ENCODE data around the gene LRIG1.
"Not testable (repeated sequence)": the region's sequence is repeated elsewhere in the genome, so short reads cannot be mapped to it uniquely, and the experiment has no call there.

LRIG1 gene

DNA sequence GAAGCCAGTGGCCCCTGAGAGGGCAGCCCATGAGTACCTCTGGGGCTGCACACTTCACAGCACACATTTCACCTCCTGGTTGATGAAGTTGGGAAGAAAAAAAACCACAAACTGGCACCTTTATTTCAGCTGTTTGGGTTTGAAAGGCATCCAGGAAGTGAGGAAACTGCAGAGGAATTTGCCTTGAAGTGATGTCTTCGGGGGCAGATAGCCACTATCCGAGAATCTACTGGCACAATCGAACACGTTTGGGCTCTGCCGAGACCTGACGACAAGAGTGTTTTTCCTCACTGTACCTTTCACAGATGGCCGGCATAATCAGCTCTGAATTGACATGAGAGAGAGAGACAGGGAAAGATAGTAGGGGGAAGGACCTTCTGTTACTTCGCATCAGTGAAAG is 59.7 kb downstream of the LRIG1 start:
- no peak for DNase-seq

DNA sequence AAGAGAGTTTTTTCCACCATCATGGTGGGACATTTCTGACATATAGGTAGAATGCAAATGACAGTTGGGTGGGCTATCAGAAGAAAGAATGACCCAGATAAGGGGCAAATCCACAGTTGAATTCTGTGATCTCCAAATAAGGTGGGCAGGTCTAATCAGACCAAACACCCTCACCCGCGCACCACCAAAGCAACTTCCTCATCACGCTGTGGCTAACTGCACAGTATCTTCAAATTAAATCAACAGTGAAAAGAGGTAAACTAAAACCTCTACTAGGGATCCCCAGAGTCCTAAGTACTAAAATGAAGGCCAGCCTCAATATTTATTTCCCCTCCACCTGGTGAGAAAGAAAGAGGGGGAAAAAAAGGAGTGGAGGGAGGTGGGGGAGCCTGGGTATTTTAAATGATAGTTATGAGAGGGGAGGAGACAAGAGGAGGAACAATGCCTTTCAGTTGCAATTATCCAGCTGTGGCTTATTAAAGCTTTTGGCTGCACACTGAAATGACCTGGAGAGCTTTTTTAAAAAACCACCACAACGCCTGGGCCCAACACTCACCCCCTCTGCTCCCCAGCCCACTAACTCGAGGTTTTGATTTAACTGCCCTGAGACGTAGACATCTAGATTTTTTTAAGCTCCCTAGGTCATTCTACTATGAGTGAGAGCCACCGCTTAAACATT is 61.0 kb downstream of the LRIG1 start:
- DNase-seq, result no peak

DNA sequence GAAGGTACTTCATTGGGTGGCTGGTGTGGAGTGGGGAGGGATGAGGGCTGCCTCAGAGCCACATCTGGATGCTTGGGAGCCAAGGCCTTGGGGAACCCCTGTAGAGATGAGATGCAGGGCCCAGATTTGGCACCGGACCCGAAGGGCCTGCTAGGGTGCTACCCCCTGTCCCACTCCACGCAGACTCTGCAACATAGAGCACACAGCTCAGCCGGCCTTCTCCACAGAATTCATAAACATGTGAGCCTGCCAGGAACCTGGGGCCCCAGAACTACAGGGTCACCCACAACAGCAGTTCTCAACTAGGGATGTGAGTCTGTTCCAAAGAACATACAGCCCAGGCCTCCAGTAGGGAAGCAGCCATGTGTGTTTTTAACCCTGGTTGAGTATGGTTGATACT is 62.8 kb downstream of the LRIG1 start:
- no peak for DNase-seq

DNA sequence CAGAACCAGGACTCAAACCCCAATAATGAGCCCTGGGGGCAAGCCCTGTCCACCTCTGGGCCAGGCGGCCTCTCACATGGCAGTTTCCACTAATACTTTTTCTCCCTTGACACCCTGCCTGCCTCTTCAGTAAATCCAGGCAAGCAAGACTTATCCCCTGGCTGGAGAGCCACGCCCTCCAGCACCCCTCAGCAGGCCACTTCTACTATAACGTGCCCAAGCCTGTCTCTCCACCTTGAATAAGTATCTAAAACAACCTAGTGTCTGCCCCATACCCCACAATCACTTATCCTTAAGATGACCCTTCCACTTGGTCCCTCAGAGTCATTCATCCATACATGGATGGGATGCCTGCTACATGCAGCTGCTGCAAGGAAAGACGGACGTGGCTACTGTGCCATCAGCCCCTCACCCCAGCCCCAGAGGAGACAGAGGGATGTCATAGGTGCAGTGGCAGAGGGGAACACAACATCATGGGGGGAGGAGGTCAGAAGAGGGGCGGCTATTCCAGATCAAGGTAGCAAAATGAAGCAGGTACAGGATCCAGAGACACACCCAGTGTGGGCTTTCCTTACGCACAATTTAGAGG is 63.4 kb downstream of the LRIG1 start:
- no peak for DNase-seq

DNA sequence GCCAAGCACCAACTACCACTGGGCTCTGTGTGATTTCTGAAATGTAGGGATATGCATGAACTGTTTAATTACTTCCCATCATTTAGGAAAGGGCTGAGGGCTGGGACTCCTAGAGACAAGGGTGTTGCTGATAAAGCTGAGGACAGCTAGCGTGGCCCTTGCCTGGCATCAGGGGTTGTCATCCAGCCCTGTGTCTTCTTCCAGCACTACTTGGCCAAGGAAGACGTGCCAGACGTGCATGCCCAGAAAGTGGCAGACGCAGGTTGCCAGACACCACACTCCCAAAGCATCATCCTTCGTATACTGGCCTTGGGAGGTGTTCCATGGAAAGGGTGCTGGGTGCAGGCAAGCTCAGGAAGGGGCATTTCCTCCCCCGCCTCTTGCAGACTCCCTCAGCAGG is 64.8 kb downstream of the LRIG1 start:
- no peak for DNase-seq

DNA sequence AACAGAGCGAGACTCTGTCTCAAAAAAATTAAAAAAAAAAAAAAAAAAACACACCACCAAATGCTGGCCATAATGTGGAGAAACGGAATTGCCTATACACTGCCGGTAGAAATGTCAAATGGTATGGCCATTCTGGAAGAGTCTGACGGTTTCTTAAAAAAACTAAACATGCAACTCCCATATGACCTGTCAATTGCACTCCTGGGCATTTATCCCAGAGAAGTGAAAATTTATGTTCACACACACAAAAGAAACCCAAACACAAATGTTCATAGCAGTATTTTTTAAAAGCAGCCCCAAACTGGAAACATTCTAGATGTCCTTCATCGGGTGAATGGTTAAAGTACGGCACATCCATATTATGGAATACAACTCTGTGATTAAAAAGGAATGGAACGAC is 66.1 kb downstream of the LRIG1 start:
- DNase-seq, result no peak

DNA sequence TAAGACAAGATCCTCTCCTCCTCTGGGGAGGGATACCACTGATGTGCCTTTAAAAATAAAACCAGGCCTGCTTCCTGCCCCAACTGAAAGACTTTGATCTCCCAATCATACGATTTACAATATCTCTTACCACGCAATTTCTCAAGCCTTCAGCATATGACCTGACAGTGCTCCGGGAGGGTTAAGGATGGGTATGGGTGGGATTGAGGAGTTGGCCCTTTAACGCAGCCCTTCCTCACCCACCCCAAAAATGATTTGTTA is 67.4 kb downstream of the LRIG1 start:
- no peak for DNase-seq

DNA sequence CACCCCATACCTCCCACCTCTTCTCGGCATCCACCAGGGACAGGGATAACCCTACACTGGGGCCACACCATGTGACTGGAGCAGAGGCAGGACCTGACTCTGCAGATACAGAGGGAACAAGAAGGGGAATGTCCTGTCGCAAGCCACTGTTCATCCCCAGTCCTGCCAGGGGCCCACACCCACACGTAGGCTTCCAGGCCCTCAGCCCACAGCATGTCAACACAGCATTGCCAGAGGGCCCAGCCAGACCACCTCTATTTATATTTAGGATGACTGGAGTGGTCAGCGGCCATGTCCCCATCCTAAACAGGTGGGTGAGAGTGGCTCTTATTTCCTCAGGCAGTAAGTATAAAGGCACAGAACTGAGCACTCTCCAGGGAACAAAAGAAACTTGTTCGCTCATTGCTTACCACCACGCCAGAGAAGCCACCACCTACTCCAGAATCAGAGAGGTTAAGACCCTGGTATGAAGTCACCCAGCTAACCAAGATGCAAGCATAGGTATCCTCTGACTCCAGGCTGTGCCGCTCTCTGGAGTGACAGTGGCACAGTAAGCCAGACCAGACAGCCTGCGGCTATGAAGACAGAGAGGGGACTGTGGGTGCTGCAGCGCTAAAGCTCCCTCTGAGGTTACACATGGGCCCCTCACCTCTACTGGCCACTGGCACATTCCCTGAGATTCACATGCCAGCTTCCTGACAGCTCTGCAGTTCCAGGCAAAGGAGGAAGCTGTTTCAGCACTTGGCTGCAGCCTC is 67.9 kb downstream of the LRIG1 start:
- no peak for DNase-seq

DNA sequence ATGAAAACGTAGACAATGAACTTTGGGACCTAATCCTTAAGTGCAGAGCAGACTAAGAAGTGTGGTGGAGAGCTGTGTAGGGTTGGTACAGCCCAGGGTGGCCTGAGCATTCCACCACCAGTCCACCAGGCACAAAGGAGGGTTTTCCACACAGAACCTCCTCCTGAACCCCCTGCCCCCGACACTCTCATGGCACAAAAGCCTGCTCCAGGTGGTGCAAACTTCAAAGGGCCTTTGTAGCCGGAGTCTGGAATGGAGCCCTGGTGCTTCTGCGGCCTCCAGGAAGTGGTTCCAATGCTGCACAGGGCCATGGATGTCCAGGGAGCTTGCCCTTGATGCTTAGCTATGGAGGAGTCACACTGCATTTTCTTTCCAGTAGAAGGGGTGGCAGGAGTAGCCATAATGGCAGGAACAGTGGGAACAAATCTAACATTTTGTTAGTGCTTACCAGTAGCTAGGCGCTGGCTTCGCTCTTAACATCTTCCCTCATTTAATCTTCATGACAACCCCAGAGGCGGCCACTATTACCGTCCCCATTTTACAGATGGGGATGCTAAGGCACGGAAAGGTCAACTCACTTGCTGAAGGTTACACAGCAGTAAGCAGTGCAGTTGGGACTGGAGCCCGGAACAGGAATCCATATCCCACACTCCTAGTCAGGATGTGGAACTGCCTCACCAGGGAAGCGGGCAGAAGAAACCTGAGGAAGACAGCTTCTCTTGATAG is 68.6 kb downstream of the LRIG1 start:
- no peak for DNase-seq

DNA sequence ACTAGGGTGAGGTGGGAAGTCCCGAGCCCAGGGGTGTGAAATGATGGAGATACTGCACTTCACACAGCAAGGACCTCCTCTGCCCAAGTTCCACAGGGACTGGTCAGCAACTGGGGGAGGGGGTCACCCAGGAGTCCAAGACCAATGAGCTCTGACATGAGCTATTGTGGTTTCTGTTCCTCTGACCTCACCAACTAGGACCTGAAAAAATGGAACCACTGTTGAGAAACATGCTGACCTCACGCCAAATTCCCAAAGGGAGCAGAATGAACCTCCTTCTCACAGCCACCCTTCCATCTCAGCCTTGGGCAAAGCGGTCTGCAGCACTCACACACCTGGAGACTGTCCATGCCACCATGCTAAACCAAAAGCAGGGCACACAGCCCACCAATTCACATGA is 69.3 kb downstream of the LRIG1 start:
- no peak for DNase-seq

DNA sequence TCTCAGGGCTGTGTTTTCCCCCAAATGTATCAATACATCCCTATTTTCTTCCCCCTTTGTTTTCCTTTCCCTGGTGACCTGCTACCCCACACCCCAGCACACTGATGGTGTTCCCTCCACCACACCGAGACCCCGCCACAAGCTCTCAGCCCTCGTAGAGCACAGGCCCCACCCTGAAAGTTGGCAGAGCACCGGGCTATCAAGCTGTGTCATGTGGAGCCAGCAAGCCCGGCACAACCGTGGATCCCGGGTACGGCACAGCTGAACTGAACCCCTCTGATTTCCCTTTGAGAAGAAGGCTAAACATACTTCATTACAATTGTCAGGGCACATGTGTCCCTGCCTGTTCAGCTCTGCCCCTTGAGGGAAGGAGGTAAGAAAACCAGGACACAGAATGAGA is 69.9 kb downstream of the LRIG1 start:
- DNase-seq, result no peak

DNA sequence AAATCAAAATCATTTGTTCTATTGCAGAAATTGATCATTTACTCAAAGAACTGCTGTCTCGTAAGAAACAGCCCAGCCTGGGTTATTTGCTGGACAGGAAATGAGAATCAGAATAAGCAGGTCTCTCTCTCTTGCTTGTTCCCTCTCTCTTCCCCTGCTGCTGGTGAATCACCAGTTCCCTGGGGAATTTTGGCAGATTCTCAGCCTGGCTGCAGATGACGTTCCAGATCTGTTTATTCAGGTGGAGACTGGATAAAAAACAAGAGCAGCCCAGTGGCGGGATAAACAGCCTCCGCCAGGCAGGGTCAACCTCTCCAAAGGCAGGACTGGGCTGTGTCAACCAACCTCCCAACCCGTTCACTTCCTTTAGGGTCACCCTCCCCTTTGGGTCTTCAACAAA is 72.1 kb downstream of the LRIG1 start:
- DNase-seq, result no peak

DNA sequence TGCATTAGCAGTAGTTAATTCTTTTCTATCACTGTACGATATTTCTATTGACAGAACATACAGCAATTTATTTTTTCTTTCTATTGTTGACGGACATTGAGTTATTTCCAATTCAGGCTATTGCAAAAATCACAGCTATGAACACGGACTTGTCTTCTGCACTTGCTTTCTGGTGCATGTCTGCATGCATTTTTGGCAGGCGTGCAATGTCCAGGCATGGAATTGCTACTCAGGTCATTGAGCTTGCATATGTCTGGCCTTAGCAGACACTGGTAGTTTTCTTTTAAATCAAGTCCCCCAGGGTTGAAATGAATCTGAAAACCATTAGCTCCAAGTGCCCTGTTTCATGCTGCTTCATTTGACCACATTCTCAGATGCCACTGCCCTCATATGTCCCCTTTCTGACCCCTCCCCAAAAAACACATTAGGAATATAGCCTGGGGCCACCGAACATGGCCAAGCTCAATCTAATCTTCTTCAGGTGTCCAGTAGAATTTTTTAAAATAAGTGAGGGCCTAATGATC is 72.8 kb downstream of the LRIG1 start:
- DNase-seq, result no peak

DNA sequence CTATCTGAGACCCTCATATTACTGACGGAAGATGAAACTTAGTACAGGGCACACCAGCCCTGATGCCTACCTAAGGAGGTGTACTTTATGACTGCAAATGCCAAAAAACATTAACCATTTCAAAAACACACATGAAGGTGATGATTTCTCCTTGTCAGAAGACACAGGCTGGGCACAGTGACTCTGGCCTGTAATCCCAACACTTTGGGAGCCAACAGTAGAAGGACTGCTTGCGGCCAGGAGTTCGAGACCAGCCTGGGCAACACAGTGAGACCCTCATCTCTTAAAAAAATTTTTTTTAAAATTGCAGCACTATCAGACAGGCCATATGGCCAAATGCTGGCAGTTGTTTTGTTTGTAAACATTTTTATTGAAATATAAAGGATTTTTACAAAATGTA is 73.5 kb downstream of the LRIG1 start:
- no peak for DNase-seq

DNA sequence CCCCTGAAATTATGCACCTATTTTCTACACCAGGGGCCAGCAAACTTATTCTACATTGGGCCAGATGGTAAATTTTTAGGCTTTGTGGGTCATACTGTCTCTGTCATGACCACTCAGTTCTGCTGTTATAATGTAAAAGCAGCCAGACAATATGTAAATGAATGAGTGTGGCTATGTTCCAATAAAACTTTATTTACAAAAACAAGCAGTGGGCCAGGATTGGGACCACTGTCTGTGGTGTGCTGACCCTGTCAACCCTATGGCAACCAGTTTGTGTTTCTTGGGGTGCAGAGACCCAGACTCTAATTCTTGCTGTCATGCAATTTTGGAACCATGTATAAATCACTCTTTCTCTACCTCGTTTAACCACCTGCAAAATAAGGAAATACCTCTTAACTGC is 74.7 kb downstream of the LRIG1 start:
- no peak for DNase-seq

DNA sequence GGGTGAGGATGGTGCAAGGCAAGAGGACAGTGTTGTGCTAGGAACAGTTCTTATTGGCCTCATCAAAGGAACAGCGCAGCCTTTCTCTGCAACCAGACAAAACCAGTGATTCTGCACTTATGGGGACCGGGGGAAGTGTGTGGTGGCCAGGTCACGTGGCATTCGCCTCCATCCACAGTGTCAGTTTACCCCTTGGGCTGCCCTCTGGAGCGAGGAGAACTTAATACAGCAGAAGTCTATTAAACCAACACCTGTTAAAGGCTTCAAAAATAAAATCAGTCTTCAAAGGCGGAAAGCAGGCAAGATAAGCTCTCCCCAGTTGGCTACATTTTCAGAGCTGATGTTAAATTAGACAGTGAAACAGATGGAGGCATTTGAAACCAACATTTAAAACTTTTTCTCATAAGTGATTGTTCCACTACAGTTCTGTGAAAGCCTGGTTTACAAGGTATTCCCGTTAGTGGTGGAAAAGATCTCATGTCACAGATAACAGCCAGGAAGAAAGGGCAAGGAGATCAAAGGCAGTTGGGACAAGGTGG is 75.2 kb downstream of the LRIG1 start:
- no peak for DNase-seq

DNA sequence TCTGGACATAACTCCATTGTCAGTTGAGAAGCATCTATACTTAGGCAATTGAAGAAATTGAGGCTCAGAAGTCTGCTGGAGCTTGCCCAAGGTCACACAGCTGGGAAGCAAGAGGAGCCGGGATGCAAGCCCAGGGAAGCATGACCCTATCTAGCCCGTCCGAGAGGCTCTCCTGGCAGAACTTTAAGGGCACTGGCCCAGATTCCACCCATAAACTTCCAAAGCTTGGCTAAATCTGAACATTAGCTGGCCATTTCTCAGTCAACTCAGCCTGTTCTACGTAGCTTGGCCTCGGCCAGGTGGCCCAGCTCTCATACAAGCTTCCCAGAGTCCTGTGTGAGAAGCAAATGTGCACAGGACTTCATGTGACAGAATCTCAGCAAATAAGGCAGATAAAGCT is 75.8 kb downstream of the LRIG1 start:
- no peak for DNase-seq

DNA sequence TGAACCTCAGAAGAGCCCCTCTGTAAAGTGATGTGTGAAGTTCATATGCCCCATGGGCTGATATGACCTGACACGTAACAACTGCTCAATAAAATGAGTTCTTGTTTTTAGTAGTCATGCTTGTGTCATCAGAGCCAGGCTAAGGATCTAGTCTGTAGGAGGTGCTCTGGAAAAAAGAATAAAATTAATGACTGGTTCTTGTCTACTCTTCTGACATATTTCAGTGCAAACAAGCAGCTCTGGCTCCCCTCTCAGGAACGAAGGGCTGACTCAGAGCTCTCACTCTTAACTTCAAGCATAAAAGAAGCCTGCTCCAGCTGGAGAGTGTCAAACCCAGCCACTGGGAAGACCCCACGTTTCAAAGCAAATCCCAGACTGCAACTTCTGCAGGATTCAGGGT is 77.0 kb downstream of the LRIG1 start:
- no peak for DNase-seq

DNA sequence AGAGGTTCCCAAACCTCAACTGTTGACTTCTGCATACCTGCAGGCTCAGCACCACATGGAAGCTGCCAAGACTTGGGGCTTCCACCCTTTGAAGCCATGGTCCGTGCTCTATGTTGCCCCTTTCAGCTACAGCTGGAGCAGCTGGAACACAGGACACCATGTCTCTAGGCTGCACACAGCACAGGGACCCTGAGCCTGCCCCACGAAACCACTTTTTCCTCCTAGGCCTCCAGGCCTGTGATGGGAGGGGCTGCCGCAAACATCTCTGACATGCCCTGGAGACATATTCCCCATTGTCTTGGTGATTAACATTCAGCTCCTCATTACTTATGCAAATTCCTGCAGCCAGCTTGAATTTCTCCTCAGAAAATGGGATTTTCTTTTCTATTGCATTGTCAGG is 78.9 kb downstream of the LRIG1 start:
- DNase-seq, result not testable (repeated sequence)

DNA sequence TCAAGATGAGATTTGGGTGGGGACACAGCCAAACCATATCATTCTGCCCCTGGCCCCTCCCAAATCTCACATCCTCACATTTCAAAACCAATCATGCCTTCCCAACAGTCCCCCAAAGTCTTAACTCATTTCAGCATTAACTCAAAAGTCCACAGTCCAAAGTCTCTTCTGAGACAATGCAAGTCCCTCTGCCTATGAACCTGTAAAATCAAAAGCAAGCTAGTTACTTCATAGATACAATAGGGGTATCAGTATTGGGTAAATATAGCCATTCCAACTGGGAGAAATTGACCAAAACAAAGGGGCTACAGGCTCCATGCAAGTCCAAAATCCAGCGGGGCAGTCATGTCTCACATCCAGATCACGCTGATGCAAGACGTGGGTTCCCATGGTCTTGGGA is 79.7 kb downstream of the LRIG1 start:
- not testable (repeated sequence) for DNase-seq

DNA sequence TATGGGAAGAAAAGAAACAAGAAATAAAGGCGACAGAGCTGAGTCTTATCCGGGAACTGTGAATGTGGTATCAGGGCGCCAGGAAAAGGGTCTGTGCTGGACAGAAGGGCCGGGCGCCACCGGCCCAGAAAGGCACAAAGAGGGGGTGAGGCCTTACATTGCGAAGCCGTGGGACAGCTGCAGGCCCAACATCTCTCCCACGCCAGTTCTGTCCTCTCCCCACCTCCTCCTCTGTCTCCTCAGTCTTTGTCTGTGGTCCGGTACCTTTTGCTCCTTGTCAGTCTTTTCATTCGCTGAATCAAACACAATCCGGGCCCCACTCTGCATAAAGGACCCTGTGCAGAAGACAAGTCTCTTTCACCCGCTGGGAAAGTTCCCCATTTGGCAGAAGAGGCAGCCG is 81.8 kb downstream of the LRIG1 start:
- no peak for DNase-seq

DNA sequence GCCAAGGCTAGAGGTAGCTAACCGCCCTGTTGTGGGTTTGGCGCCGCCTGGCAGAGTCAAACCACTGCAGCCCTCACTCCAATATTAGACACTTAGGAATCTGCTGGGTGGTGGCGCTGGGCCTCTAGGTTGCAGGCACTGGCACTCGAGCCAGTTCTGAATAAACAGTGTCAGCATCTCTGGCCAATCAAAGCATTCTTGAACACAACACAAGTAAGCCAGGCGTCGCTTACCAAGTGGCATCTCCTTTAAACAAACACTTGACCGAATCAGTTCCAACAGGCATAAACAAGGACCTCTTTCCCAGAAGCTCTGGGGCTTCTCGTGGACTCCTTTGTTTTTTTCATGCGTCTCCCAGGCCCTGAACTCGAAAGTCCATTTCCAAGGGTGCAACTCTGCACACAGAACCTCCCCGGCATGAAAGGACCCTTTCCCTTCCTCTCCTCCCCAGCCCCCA is 82.3 kb downstream of the LRIG1 start:
- DNase-seq, result no peak

DNA sequence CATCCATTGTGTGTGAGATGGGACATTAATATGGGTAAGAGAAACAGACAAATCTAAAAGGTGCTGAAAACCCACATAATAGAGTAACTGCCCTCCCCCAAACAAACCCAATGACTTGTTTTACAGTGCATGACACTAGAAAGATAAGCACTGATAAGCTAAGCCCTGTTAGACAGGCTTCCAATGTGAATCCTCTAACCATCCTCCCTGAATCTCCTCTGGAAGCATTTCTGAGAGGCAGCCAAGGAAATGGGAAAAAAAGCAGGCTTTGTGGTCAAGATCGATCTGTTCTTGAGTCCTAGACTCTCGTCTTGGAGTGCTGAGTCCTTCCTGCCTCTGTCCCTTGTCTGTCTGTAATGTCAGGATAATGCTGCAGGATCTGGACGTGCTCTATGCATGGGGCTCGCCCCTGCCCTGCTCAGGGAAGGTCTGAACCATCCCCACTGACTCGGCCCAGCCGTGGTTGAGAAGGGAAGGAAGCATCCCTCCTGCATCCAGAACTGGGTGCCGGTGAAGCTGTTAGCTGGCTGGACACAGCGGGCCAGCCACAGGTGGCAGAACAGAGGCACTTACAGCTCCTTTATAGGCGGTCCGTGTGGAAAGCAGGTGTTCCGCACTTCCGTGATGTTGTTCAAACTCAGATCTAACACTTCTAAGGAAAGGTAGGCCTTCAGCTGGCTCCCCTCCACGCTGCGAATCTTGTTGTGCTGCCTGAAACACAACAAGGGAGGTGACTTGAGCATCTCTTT is 84.1 kb downstream of the LRIG1 start:
- DNase-seq, result no peak

Data from stimulated activated CD4-positive, alpha-beta T cell treated with anti-CD3 and anti-CD28 coated beads, Interleukin-2, amount 100 ng/mL, for 48 hours (primary cell).